HCT116 (cell line): ENCODE results near the gene SERP1. TPM values are rescaled to one million over a fixed set of nuclear protein-coding genes. Genes with fewer than 3 reads are reported as not detected.

Source experiments
- ATAC-seq: fragments of 200-7000 bp; cut with Tn5 transposase; 2 replicates; pipeline ENCODE4 v1.9.1; 2020; ENCODE audit warnings: mild to moderate bottlenecking, moderate library complexity
- BruUV-seq: library from RNA; stranded (reverse); fragments of 400-500 nt; replicated peaks from 2 replicates; lab custom pipeline; 2021; lab: Mats Ljungman, UMichigan
- CTCF ChIA-PET: fragments of 300-600 bp; sonication (Branson Sonifier 250); formaldehyde crosslinking; loops from one replicate; lab custom pipeline; 2021; ENCODE audit warnings: antibody characterized with exemption; lab: Charles Lee
- POLR2A ChIA-PET: fragments of 300-600, 350-600 bp; sonication (Branson Sonifier 250); formaldehyde crosslinking; loops from one replicate; lab custom pipeline; 2021; ENCODE audit warnings: antibody characterized with exemption; lab: Charles Lee
- RAD21 ChIA-PET, 2 experiments: fragments of 300-600 bp; sonication (Branson Sonifier 250); formaldehyde crosslinking; loops; one replicate each; lab custom pipeline; 2023; ENCODE audit warnings: low total read pairs in 2 of 2; ENCODE audit not compliant: uncharacterized antibody in 2 of 2, unreplicated experiment in 2 of 2, low non-redundant PET in 1 of 2; lab: Charles Lee
- DNase-seq: peaks from one replicate; pipeline ENCODE4 v3.0.0-alpha.2; 2010; ENCODE audit warnings: low read depth, low spot score
- H2AFZ ChIP-seq: fragments of 200-600 bp; shearing (Covaris generic), sonication (generic); 2 replicates; pipeline ENCODE4 v1.6.1; 2017; ENCODE audit warnings: low read depth, mixed run types, mixed read lengths, antibody characterized with exemption, low read length; ENCODE audit not compliant: poor library complexity, severe bottlenecking
- H3K27ac ChIP-seq: 2 replicates; pipeline ENCODE4 v1.5.1; 2012; ENCODE audit warnings: low read depth, low read length
- H3K27me3 ChIP-seq: fragments of 200-600 bp; sonication (generic); 2 replicates; pipeline ENCODE4 v1.6.1; 2016; ENCODE audit warnings: mixed run types, low read length, mixed read lengths; ENCODE audit not compliant: insufficient read depth
- H3K36me3 ChIP-seq, 2 experiments: fragments of 200-500 bp in 1 of 2; fragments of 200-600 bp in 1 of 2; sonication (Bioruptor generic) in 1 of 2; sonication (generic) in 1 of 2; 2 replicates each; pipeline versions ENCODE4 v1.5.1 to v1.6.1; 2014 to 2016; ENCODE audit warnings: low read length in 2 of 2, inconsistent platforms in 1 of 2, mixed read lengths in 1 of 2, mixed run types in 1 of 2; ENCODE audit not compliant: insufficient read depth in 2 of 2, control insufficient read depth in 1 of 2
- H3K4me1 ChIP-seq, 2 experiments: fragments of 200-600 bp in 1 of 2; sonication (generic) in 1 of 2; 2 replicates each; pipeline versions ENCODE4 v1.5.1 to v1.6.1; 2012 to 2017; ENCODE audit warnings: low read length in 2 of 2, inconsistent platforms in 1 of 2, mild to moderate bottlenecking in 1 of 2, mixed read lengths in 1 of 2, mixed run types in 1 of 2, moderate library complexity in 1 of 2; ENCODE audit not compliant: insufficient read depth in 2 of 2, control insufficient read depth in 1 of 2
- H3K4me2 ChIP-seq: fragments of 200-600 bp; sonication (generic); 2 replicates; pipeline ENCODE4 v1.6.1; 2017; ENCODE audit warnings: mixed run types, low read length, mixed read lengths
- H3K4me3 ChIP-seq, 2 experiments: fragments of 200-600 bp in 1 of 2; sonication (generic) in 1 of 2; replicated peaks in 1 of 2; 2 replicates each; pipeline ENCODE4 v1.5.1; 2011 to 2016; ENCODE audit warnings: low read length in 2 of 2, control low read depth in 1 of 2, low read depth in 1 of 2, mild to moderate bottlenecking in 1 of 2, mixed read lengths in 1 of 2, mixed run types in 1 of 2
- H3K79me2 ChIP-seq: fragments of 200-600 bp; sonication (generic); 2 replicates; pipeline ENCODE4 v1.6.1; 2017; ENCODE audit warnings: mild to moderate bottlenecking, mixed run types, low read length, moderate library complexity, mixed read lengths; ENCODE audit not compliant: insufficient read depth
- H3K9ac ChIP-seq: fragments of 200-600 bp; sonication (generic); 2 replicates; pipeline ENCODE4 v1.6.1; 2016; ENCODE audit warnings: low read length, mixed read lengths
- H3K9me2 ChIP-seq: fragments of 200-600 bp; sonication (generic), shearing (Covaris generic); 2 replicates; pipeline ENCODE4 v1.6.1; 2017; ENCODE audit warnings: mixed run types, mild to moderate bottlenecking, moderate library complexity; ENCODE audit not compliant: insufficient read depth
- H3K9me3 ChIP-seq, 2 experiments: fragments of 200-500 bp in 1 of 2; fragments of 200-600 bp in 1 of 2; sonication (Bioruptor generic) in 1 of 2; sonication (generic) in 1 of 2; 2 replicates each; pipeline ENCODE4 v1.6.1; 2014 to 2017; ENCODE audit warnings: low read length in 2 of 2, mixed read lengths in 2 of 2, inconsistent platforms in 1 of 2, low read depth in 1 of 2, mild to moderate bottlenecking in 1 of 2, mixed run types in 1 of 2, moderate library complexity in 1 of 2; ENCODE audit not compliant: control insufficient read depth in 1 of 2, insufficient read depth in 1 of 2
- H4K20me1 ChIP-seq: fragments of 200-600 bp; sonication (generic), shearing (Covaris generic); 2 replicates; pipeline ENCODE4 v1.6.1; 2017; ENCODE audit warnings: mixed run types, mild to moderate bottlenecking, moderate library complexity; ENCODE audit not compliant: insufficient read depth
- CEBPB ChIP-seq: IDR thresholded peaks from 2 replicates; pipeline ENCODE4 v1.6.1; 2012; ENCODE audit warnings: low read depth
- EGR1 ChIP-seq: IDR thresholded peaks from 2 replicates; pipeline ENCODE4 v1.6.1; 2012; ENCODE audit warnings: low read depth
- ELF1 ChIP-seq: IDR thresholded peaks from 2 replicates; pipeline ENCODE4 v1.6.1; 2012; ENCODE audit warnings: low read depth, borderline replicate concordance
- EZH2 ChIP-seq: fragments of 200-600 bp; sonication (generic); IDR thresholded peaks from 2 replicates; pipeline ENCODE4 v1.6.1; 2017; ENCODE audit warnings: antibody characterized with exemption, mixed run types
- EZH2phosphoT487 ChIP-seq: fragments of 200-600 bp; IDR thresholded peaks from 2 replicates; pipeline ENCODE4 v1.6.1; 2018; ENCODE audit warnings: antibody characterized with exemption, borderline replicate concordance
- FOSL1 ChIP-seq: IDR thresholded peaks from 2 replicates; pipeline ENCODE4 v1.6.1; 2012; ENCODE audit warnings: low read depth
- JUND ChIP-seq: IDR thresholded peaks from 2 replicates; pipeline ENCODE4 v1.6.1; 2012
- POLR2AphosphoS5 ChIP-seq: IDR thresholded peaks from 2 replicates; pipeline ENCODE4 v1.6.1; 2011; ENCODE audit warnings: mild to moderate bottlenecking, low read depth, low read length, moderate library complexity
- RAD21 ChIP-seq: IDR thresholded peaks from 2 replicates; pipeline ENCODE4 v1.6.1; 2012; ENCODE audit warnings: low read depth, mild to moderate bottlenecking
- SIN3A ChIP-seq: IDR thresholded peaks from 2 replicates; pipeline ENCODE4 v1.6.1; 2012; ENCODE audit warnings: low read depth
- SRF ChIP-seq: IDR thresholded peaks from 2 replicates; pipeline ENCODE4 v1.6.1; 2012; ENCODE audit warnings: low read depth
- TCF7L2 ChIP-seq: IDR thresholded peaks from 2 replicates; pipeline ENCODE4 v1.7.0; 2011; ENCODE audit warnings: borderline replicate concordance, inconsistent platforms; ENCODE audit not compliant: insufficient read depth, insufficient read length; ENCODE audit errors: extremely low read depth
- YY1 ChIP-seq: IDR thresholded peaks from 2 replicates; pipeline ENCODE4 v1.6.1; 2011; ENCODE audit warnings: low read length, low read depth, moderate library complexity, mild to moderate bottlenecking; ENCODE audit not compliant: insufficient replicate concordance; ENCODE audit errors: extremely low read depth
- ZNF274 ChIP-seq: fragments of 200-500 bp; sonication (Bioruptor generic); IDR thresholded peaks from 2 replicates; pipeline ENCODE4 v1.6.1; 2014; ENCODE audit warnings: mild to moderate bottlenecking, low read depth, low read length, inconsistent platforms
- intact Hi-C: fragments of 100-400 bp; cut with micrococcal nuclease; formaldehyde crosslinking; loops from 2 replicates; pipeline ENCODE4 v1.10.0; 2022
- total RNA-seq: library from RNA; stranded (reverse); gene quantifications from one replicate; pipeline ENCODE4 v1.2.1, GENCODE V29; 2021; ENCODE audit not compliant: unreplicated experiment
- TF ChIP-seq, protein P1 (sequence below), 3 experiments: fragments of 200-600 bp in 1 of 3; sonication (generic) in 1 of 3; IDR thresholded peaks in 2 of 3; conservative IDR thresholded peaks in 1 of 3; 2 replicates each; pipeline ENCODE4 v1.5.1; 2012 to 2017; ENCODE audit warnings: low read depth in 2 of 3, low read length in 2 of 3, antibody characterized with exemption in 1 of 3, borderline replicate concordance in 1 of 3, control low read depth in 1 of 3, mild to moderate bottlenecking in 1 of 3, mixed read lengths in 1 of 3, mixed run types in 1 of 3, moderate library complexity in 1 of 3; ENCODE audit not compliant: insufficient read depth in 1 of 3
- TF ChIP-seq, protein P2 (sequence below): IDR thresholded peaks from 2 replicates; pipeline ENCODE4 v1.6.1; 2011; ENCODE audit warnings: mild to moderate bottlenecking, low read length, moderate library complexity; ENCODE audit not compliant: insufficient replicate concordance; ENCODE audit errors: extremely low read depth
- TF ChIP-seq, protein P3 (sequence below): IDR thresholded peaks from 2 replicates; pipeline ENCODE4 v1.6.1; 2012; ENCODE audit warnings: low read depth

SERP1 gene
- total RNA-seq, 1 experiment from 2014 or later: 69.1 TPM

DNA sequence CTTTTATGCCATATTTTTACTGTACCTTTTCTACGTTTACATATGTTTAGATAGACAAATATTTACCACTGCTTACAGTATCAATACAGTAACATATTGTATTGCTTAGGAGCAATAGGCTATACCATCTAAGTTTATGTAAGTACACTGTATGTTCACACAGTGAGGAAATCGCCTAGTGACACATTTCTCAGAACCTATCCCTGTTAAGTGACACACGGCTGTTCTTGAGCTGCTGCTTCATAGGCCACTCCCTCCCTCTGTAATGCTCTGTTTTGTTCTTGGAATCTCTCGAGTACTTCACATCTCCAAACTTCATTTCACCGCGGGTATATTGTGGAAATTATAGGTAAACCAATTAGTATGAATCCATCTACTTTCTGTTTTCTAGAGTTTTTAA, 43.5 kb upstream of the SERP1 start:
- ChIA-PET RAD21 (no interaction called here), POLR2A (interaction anchor here (1.3 kb wide), 1 partner anchor 13 kb away, joined by 4 read pairs; the partner anchor contains the start of gene SELENOT), CTCF (no interaction called here)
- H3K9ac ChIP-seq: no peak overlapping the region
- DNase-seq (no peak), ATAC-seq (no peak)
- H3K36me3 ChIP-seq: peaks cover 2 to 12% of the 10 kb centered on the region in 2 experiments; a peak in 2 of 4 replicates
- H3K4me1 ChIP-seq: no peaks in the 10 kb centered on the region
- H3K27ac ChIP-seq: no peak overlapping the region
- H3K9me2 ChIP-seq: no peaks in the 10 kb centered on the region
- H4K20me1 ChIP-seq: no peaks in the 10 kb centered on the region
- no peak overlapping the region for H3K4me3 ChIP-seq
- TF ChIP-seq FOSL1: no peak
- no peak for TF ChIP-seq YY1
- TF ChIP-seq EZH2: no peak
- TF ChIP-seq TCF7L2: no peak
- TF ChIP-seq EGR1: no peak
- TF ChIP-seq ZNF274: no peak
- no peak for TF ChIP-seq SIN3A
- TF ChIP-seq, protein P1, sequence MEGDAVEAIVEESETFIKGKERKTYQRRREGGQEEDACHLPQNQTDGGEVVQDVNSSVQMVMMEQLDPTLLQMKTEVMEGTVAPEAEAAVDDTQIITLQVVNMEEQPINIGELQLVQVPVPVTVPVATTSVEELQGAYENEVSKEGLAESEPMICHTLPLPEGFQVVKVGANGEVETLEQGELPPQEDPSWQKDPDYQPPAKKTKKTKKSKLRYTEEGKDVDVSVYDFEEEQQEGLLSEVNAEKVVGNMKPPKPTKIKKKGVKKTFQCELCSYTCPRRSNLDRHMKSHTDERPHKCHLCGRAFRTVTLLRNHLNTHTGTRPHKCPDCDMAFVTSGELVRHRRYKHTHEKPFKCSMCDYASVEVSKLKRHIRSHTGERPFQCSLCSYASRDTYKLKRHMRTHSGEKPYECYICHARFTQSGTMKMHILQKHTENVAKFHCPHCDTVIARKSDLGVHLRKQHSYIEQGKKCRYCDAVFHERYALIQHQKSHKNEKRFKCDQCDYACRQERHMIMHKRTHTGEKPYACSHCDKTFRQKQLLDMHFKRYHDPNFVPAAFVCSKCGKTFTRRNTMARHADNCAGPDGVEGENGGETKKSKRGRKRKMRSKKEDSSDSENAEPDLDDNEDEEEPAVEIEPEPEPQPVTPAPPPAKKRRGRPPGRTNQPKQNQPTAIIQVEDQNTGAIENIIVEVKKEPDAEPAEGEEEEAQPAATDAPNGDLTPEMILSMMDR (IDR thresholded peaks at IDR 0.05 in 2 of 3, conservative IDR thresholded peaks at IDR 0.05 in 1 of 3; ENCODE audit: borderline replicate concordance in 1 of 3, insufficient read depth in 1 of 3, low read depth in 2 of 3, low read length in 2 of 3): no peak
- TF ChIP-seq EZH2phosphoT487: no peak
- no peak for TF ChIP-seq POLR2AphosphoS5
- no peak for TF ChIP-seq SRF
- no peak for TF ChIP-seq JUND
- TF ChIP-seq, protein P2, sequence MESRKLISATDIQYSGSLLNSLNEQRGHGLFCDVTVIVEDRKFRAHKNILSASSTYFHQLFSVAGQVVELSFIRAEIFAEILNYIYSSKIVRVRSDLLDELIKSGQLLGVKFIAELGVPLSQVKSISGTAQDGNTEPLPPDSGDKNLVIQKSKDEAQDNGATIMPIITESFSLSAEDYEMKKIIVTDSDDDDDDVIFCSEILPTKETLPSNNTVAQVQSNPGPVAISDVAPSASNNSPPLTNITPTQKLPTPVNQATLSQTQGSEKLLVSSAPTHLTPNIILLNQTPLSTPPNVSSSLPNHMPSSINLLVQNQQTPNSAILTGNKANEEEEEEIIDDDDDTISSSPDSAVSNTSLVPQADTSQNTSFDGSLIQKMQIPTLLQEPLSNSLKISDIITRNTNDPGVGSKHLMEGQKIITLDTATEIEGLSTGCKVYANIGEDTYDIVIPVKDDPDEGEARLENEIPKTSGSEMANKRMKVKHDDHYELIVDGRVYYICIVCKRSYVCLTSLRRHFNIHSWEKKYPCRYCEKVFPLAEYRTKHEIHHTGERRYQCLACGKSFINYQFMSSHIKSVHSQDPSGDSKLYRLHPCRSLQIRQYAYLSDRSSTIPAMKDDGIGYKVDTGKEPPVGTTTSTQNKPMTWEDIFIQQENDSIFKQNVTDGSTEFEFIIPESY: no peak
- TF ChIP-seq CEBPB: no peak
- TF ChIP-seq ELF1: no peak
- TF ChIP-seq, protein P3, sequence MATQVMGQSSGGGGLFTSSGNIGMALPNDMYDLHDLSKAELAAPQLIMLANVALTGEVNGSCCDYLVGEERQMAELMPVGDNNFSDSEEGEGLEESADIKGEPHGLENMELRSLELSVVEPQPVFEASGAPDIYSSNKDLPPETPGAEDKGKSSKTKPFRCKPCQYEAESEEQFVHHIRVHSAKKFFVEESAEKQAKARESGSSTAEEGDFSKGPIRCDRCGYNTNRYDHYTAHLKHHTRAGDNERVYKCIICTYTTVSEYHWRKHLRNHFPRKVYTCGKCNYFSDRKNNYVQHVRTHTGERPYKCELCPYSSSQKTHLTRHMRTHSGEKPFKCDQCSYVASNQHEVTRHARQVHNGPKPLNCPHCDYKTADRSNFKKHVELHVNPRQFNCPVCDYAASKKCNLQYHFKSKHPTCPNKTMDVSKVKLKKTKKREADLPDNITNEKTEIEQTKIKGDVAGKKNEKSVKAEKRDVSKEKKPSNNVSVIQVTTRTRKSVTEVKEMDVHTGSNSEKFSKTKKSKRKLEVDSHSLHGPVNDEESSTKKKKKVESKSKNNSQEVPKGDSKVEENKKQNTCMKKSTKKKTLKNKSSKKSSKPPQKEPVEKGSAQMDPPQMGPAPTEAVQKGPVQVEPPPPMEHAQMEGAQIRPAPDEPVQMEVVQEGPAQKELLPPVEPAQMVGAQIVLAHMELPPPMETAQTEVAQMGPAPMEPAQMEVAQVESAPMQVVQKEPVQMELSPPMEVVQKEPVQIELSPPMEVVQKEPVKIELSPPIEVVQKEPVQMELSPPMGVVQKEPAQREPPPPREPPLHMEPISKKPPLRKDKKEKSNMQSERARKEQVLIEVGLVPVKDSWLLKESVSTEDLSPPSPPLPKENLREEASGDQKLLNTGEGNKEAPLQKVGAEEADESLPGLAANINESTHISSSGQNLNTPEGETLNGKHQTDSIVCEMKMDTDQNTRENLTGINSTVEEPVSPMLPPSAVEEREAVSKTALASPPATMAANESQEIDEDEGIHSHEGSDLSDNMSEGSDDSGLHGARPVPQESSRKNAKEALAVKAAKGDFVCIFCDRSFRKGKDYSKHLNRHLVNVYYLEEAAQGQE: no peak
- no peak for TF ChIP-seq RAD21
- no peaks in the 10 kb centered on the region for H3K9me3 ChIP-seq
- BruUV-seq: no TSS peak
- no peak overlapping the region for H2AFZ ChIP-seq
- no peak overlapping the region for H3K4me2 ChIP-seq
- peaks cover 83% of the 10 kb centered on the region for H3K79me2 ChIP-seq
- no peaks in the 10 kb centered on the region for H3K27me3 ChIP-seq
- intact Hi-C loops: loop anchor here (5.0 kb wide), 1 partner anchor 278 kb away; no protein-coding TSS in a partner anchor
